ENCODE data around the gene GIPC2. TPM values are rescaled to one million over a fixed set of nuclear protein-coding genes. Genes with fewer than 3 reads are reported as not detected.
"Not testable (repeated sequence)": the region's sequence is repeated elsewhere in the genome, so short reads cannot be mapped to it uniquely, and the experiment has no call there.

GIPC2 gene
- total RNA-seq, 4 donors from 2014 or later = 0.67 to 1.5 (median 1.3) TPM

GRCh38 chr1:78079580-78079979, 33.8 kb downstream of the GIPC2 start:
- TF ChIP-seq CTCF (IDR thresholded peaks at IDR 0.05 in 4 of 5, conservative IDR thresholded peaks at IDR 0.05 in 1 of 5) = no peak
- no peak for TF ChIP-seq POLR2A (IDR thresholded peaks at IDR 0.05)
- no peaks in the 10 kb centered on the region for H3K27me3 ChIP-seq
- H3K4me1 ChIP-seq = peaks cover 31 to 49% of the 10 kb centered on the region in 2 donors
- in situ Hi-C loops (cut with MboI; ENCODE audit: low sequenced_read_pairs in 4 of 4) = no loop called here
- intact Hi-C loops (cut with DNase I; ENCODE audit: low total_unique reads) = no loop called here
- no peaks in the 10 kb centered on the region for H3K9me3 ChIP-seq
- no peak overlapping the region for H3K4me3 ChIP-seq
- DNase-seq (no peak), ATAC-seq (no peak)
- H3K27ac ChIP-seq = peak overlapping the region in 3 of 4 donors; percentile 24 to 72 (median 68)
- no peaks in the 10 kb centered on the region for H3K36me3 ChIP-seq

GRCh38 chr1:78080767-78081166, 35.0 kb downstream of the GIPC2 start:
- in situ Hi-C loops (cut with MboI; ENCODE audit: low sequenced_read_pairs in 4 of 4) = no loop called here
- intact Hi-C loops (cut with DNase I; ENCODE audit: low total_unique reads) = no loop called here

GRCh38 chr1:78081980-78082860, 36.5 kb downstream of the GIPC2 start:
- intact Hi-C loops (cut with DNase I; ENCODE audit: low total_unique reads) = no loop called here
- no peak overlapping the region for H3K4me3 ChIP-seq
- H3K27me3 ChIP-seq = no peaks in the 10 kb centered on the region
- no peak for DNase-seq
- in situ Hi-C loops (cut with MboI; ENCODE audit: low sequenced_read_pairs in 4 of 4) = no loop called here
- no peaks in the 10 kb centered on the region for H3K36me3 ChIP-seq
- peak; percentile 95 to 96 for ATAC-seq
- H3K27ac ChIP-seq = peak overlapping the region; percentile 41 to 72 (median 67)
- H3K9me3 ChIP-seq = no peaks in the 10 kb centered on the region
- H3K4me1 ChIP-seq = peaks cover 31 to 40% of the 10 kb centered on the region in 2 donors
- TF ChIP-seq CTCF (IDR thresholded peaks at IDR 0.05 in 4 of 5, conservative IDR thresholded peaks at IDR 0.05 in 1 of 5) = no peak
- peak in 1 of 2 donors; percentile 10 for TF ChIP-seq POLR2A (IDR thresholded peaks at IDR 0.05)

More at GRCh38 chr1:78080767-78081166, 35.0 kb downstream of the GIPC2 start:
- no peaks in the 10 kb centered on the region for H3K27me3 ChIP-seq
- peak overlapping the region; percentile 50 to 72 (median 67) for H3K27ac ChIP-seq
- peak overlapping the region in 3 of 4 donors; percentile 10 to 27 (median 22) for H3K4me3 ChIP-seq
- H3K9me3 ChIP-seq = no peaks in the 10 kb centered on the region
- DNase-seq (no peak), ATAC-seq (no peak)
- peaks cover 31 to 49% of the 10 kb centered on the region in 2 donors for H3K4me1 ChIP-seq
- H3K36me3 ChIP-seq = no peaks in the 10 kb centered on the region
- TF ChIP-seq CTCF (IDR thresholded peaks at IDR 0.05 in 4 of 5, conservative IDR thresholded peaks at IDR 0.05 in 1 of 5) = no peak
- TF ChIP-seq POLR2A (IDR thresholded peaks at IDR 0.05) = no peak

- H3K36me3 ChIP-seq; DNase-seq; H3K27me3 ChIP-seq; ATAC-seq; H3K27ac ChIP-seq; in situ Hi-C loops (cut with MboI; ENCODE audit: low sequenced_read_pairs in 4 of 4); H3K4me3 ChIP-seq; intact Hi-C loops (cut with DNase I; ENCODE audit: low total_unique reads); H3K9me3 ChIP-seq: not testable (repeated sequence)
- peaks cover 21 to 25% of the 10 kb centered on the region in 2 donors for H3K4me1 ChIP-seq
These were observed 38.9 kb downstream of the GIPC2 start for GRCh38 chr1:78084639-78085038.

- ATAC-seq = no peak
- intact Hi-C loops (cut with DNase I; ENCODE audit: low total_unique reads) = no loop called here
- Histone ChIP-seq H3K36me3 (no peaks in the 10 kb centered on the region), H3K4me1 (peaks cover 11 to 13% of the 10 kb centered on the region in 2 donors), H3K4me3 (no peak overlapping the region), H3K27ac (no peak overlapping the region), H3K27me3 (no peaks in the 10 kb centered on the region), H3K9me3 (no peaks in the 10 kb centered on the region)
- TF ChIP-seq POLR2A (IDR thresholded peaks at IDR 0.05) (no peak), CTCF (IDR thresholded peaks at IDR 0.05 in 4 of 5, conservative IDR thresholded peaks at IDR 0.05 in 1 of 5) (no peak)
- DNase-seq = no peak
- in situ Hi-C loops (cut with MboI; ENCODE audit: low sequenced_read_pairs in 4 of 4) = no loop called here
These were observed 40.9 kb downstream of the GIPC2 start for GRCh38 chr1:78086697-78087096.

All from gastrocnemius medialis (tissue), 4 donors.